Mammary epithelial cell (primary cell): Measurements from ENCODE around the gene PTGIS.

Experiments
- CTCF ChIP-seq, 2 donors: IDR thresholded peaks in 1 of 2; conservative IDR thresholded peaks in 1 of 2; 2 replicates each; pipeline ENCODE4 v1.5.1; 2011 to 2012; ENCODE audit warnings: inconsistent platforms in 2 of 2, low read length in 2 of 2, mild to moderate bottlenecking in 2 of 2, control low read depth in 1 of 2, low read depth in 1 of 2; ENCODE audit not compliant: insufficient read depth in 1 of 2; ENCODE audit errors: extremely low read depth in 1 of 2
- EZH2 ChIP-seq: IDR thresholded peaks from 2 replicates; pipeline ENCODE4 v1.6.1; 2012; ENCODE audit warnings: low read length, inconsistent platforms, borderline replicate concordance

GRCh38 chr20:49599746-49600113, 31.8 kb upstream of the PTGIS start:
- TF ChIP-seq CTCF (conservative IDR thresholded peaks at IDR 0.05 in 1 of 2, IDR thresholded peaks at IDR 0.05 in 1 of 2; ENCODE audit: extremely low read depth in 1 of 2, insufficient read depth in 1 of 2, low read depth in 1 of 2, low read length in 2 of 2): no peak
- TF ChIP-seq EZH2: no peak
